Progenitor cell of endocrine pancreas (in vitro differentiated cells): ENCODE measurements around the gene MTPN. TPM values are rescaled to one million over a fixed set of nuclear protein-coding genes. Genes with fewer than 3 reads are reported as not detected.
A peak's percentile ranks its signal among the peaks of the same experiment; 100 is the strongest.

Experiments
- DNase-seq: peaks from one replicate; pipeline ENCODE4 v3.0.0; 2021; ENCODE audit warnings: low spot score; ENCODE audit not compliant: unreplicated experiment
- H3K27ac Mint-ChIP-seq: 2 replicates; pipeline ENCODE4 v1.8.0; 2021; ENCODE audit warnings: mild to moderate bottlenecking, moderate library complexity, mixed read lengths
- H3K27me3 Mint-ChIP-seq: 2 replicates; pipeline ENCODE4 v1.8.0; 2021; ENCODE audit warnings: mixed read lengths
- H3K36me3 Mint-ChIP-seq: 2 replicates; pipeline ENCODE4 v1.8.0; 2022; ENCODE audit warnings: mixed read lengths; ENCODE audit not compliant: insufficient read depth
- H3K4me1 Mint-ChIP-seq: 2 replicates; pipeline ENCODE4 v1.8.0; 2021; ENCODE audit warnings: low read depth, mixed read lengths
- H3K4me3 Mint-ChIP-seq: 2 replicates; pipeline ENCODE4 v1.8.0; 2021; ENCODE audit warnings: low read depth, mild to moderate bottlenecking, moderate library complexity, mixed read lengths
- H3K9me3 Mint-ChIP-seq: 2 replicates; pipeline ENCODE4 v1.8.0; 2021; ENCODE audit warnings: low read depth, mixed read lengths
- CTCF ChIP-seq: fragments of 200-600 bp; sonication (generic); IDR thresholded peaks from one replicate; pipeline ENCODE4 v1.5.0; 2021; ENCODE audit warnings: antibody characterized with exemption, mild to moderate bottlenecking; ENCODE audit not compliant: unreplicated experiment
- total RNA-seq: library from RNA; stranded (reverse); gene quantifications from 2 replicates; pipeline ENCODE4 v1.2.1, GENCODE V29; 2021

Gene MTPN
- total RNA-seq, 1 donor from 2014 or later: 91.6 TPM

GRCh38 chr7:135901585-135902540, 75.3 kb downstream of the MTPN start:
- no peak for DNase-seq
- Mint-ChIP-seq H3K4me1 (peaks cover 2% of the 10 kb centered on the region), H3K9me3 (no peaks in the 10 kb centered on the region), H3K4me3 (no peak overlapping the region), H3K27ac (peak overlapping the region; percentile 59), H3K27me3 (no peaks in the 10 kb centered on the region), H3K36me3 (no peaks in the 10 kb centered on the region)
- TF ChIP-seq CTCF: no peak

- Mint-ChIP-seq H3K4me3 (no peak overlapping the region), H3K27ac (no peak overlapping the region)
- no peak for TF ChIP-seq CTCF
Measured at GRCh38 chr7:135900065-135900546, 77.1 kb downstream of the MTPN start.

GRCh38 chr7:135899458-135900064, 77.6 kb downstream of the MTPN start:
- H3K9me3 Mint-ChIP-seq: no peaks in the 10 kb centered on the region
- H3K4me3 Mint-ChIP-seq: no peak overlapping the region
- peaks cover 3% of the 10 kb centered on the region for H3K4me1 Mint-ChIP-seq
- no peaks in the 10 kb centered on the region for H3K27me3 Mint-ChIP-seq
- H3K27ac Mint-ChIP-seq: no peak overlapping the region
- H3K36me3 Mint-ChIP-seq: no peaks in the 10 kb centered on the region
- no peak for DNase-seq
- TF ChIP-seq CTCF: no peak

More at GRCh38 chr7:135900065-135900546, 77.1 kb downstream of the MTPN start:
- Mint-ChIP-seq H3K4me1 (peaks cover 3% of the 10 kb centered on the region), H3K27me3 (no peaks in the 10 kb centered on the region), H3K36me3 (no peaks in the 10 kb centered on the region), H3K9me3 (no peaks in the 10 kb centered on the region)
- DNase-seq: no peak

GRCh38 chr7:135898226-135898625, 78.9 kb downstream of the MTPN start:
- no peak overlapping the region for H3K27ac Mint-ChIP-seq
- no peaks in the 10 kb centered on the region for H3K36me3 Mint-ChIP-seq
- peaks cover 3% of the 10 kb centered on the region for H3K4me1 Mint-ChIP-seq
- no peak for DNase-seq
- no peak overlapping the region for H3K4me3 Mint-ChIP-seq
- no peaks in the 10 kb centered on the region for H3K27me3 Mint-ChIP-seq
- TF ChIP-seq CTCF: no peak
- no peaks in the 10 kb centered on the region for H3K9me3 Mint-ChIP-seq

- no peak overlapping the region for H3K27ac Mint-ChIP-seq
- no peaks in the 10 kb centered on the region for H3K27me3 Mint-ChIP-seq
- no peaks in the 10 kb centered on the region for H3K9me3 Mint-ChIP-seq
- no peaks in the 10 kb centered on the region for H3K36me3 Mint-ChIP-seq
- peaks cover 3% of the 10 kb centered on the region for H3K4me1 Mint-ChIP-seq
- TF ChIP-seq CTCF: no peak
- H3K4me3 Mint-ChIP-seq: no peak overlapping the region
- no peak for DNase-seq
Measured at GRCh38 chr7:135894816-135895215, 82.3 kb downstream of the MTPN start.
